A549 (cell line): ENCODE data around the gene NXPH2. TPM values are rescaled to one million over a fixed set of nuclear protein-coding genes. Genes with fewer than 3 reads are reported as not detected.

Source experiments
- ATAC-seq, 2 experiments: fragments of 200-7000 bp in 1 of 2; fragments of >200 bp in 1 of 2; cut with Nextera tagmentation in 1 of 2; cut with Tn5 transposase in 1 of 2; 3 replicates each; pipeline versions ENCODE4 v1.8.0 to v1.9.1; 2018 to 2020; ENCODE audit warnings: mild to moderate bottlenecking in 1 of 2, moderate library complexity in 1 of 2
- CTCF ChIA-PET: fragments of 300-600 bp; sonication (Branson Sonifier 250); formaldehyde crosslinking; extraction: SDS; loops from one replicate; lab custom pipeline; 2021; ENCODE audit warnings: antibody characterized with exemption, inconsistent platforms; lab: Yijun Ruan, JAX
- POLR2A ChIA-PET: fragments of 350-600 bp; formaldehyde crosslinking; extraction: SDS; loops from one replicate; lab custom pipeline; 2021; ENCODE audit warnings: antibody characterized with exemption, inconsistent platforms; lab: Yijun Ruan, JAX
- DNase-seq, 2 experiments: peaks; one replicate each; pipeline versions ENCODE4 v3.0.0 to v3.0.0-alpha.2; 2011 to 2016; ENCODE audit warnings: low read depth in 1 of 2, low spot score in 1 of 2
- FAIRE-seq: peaks from 2 replicates; lab custom pipeline; 2011; peaks lifted over from hg19 to GRCh38; lab: Jason Lieb, UNC
- H3K27ac ChIP-seq, 2 experiments: fragments of >200 bp; sonication (Bioruptor Twin); formaldehyde crosslinking; 3 replicates each; pipeline ENCODE4 v1.5.1; 2016 to 2017
- H3K4me1 ChIP-seq: fragments of >200 bp; sonication (Bioruptor Twin); formaldehyde crosslinking; 3 replicates; pipeline ENCODE4 v1.6.1; 2016
- H3K4me2 ChIP-seq: fragments of >200 bp; sonication (Bioruptor Twin); formaldehyde crosslinking; 3 replicates; pipeline ENCODE4 v1.6.1; 2016
- H3K4me3 ChIP-seq: fragments of >200 bp; sonication (Bioruptor Twin); formaldehyde crosslinking; 3 replicates; pipeline ENCODE4 v1.5.1; 2016
- H3K9me3 ChIP-seq: fragments of >200 bp; sonication (Bioruptor Twin); formaldehyde crosslinking; 3 replicates; pipeline ENCODE4 v1.6.1; 2016
- BHLHE40 ChIP-seq: IDR thresholded peaks from 2 replicates; pipeline ENCODE4 v1.6.1; 2012; ENCODE audit warnings: low read depth, low read length, inconsistent platforms
- CBX2 ChIP-seq: fragments of 200-600 bp; sonication (generic); IDR thresholded peaks from 2 replicates; pipeline ENCODE4 v1.6.1; 2016; ENCODE audit warnings: low read depth, mild to moderate bottlenecking, borderline replicate concordance
- CBX8 ChIP-seq: fragments of 200-600 bp; sonication (generic); IDR thresholded peaks from 2 replicates; pipeline ENCODE4 v1.6.1; 2016
- CHD2 ChIP-seq: fragments of 150-350 bp; IDR thresholded peaks from 2 replicates; pipeline ENCODE4 v1.6.1; 2014; ENCODE audit warnings: low read length; ENCODE audit not compliant: partially characterized antibody
- EP300 ChIP-seq, 2 experiments: fragments of >200 bp; sonication (Bioruptor Twin); formaldehyde crosslinking; IDR thresholded peaks; 2 replicates in 1 of 2; 3 replicates in 1 of 2; pipeline ENCODE4 v1.6.1; 2016 to 2017
- FOXS1 ChIP-seq: fragments of 250-450 bp; sonication (Bioruptor Pico); IDR thresholded peaks from 2 replicates; pipeline ENCODE4 v1.5.0; 2020; ENCODE audit warnings: mild to moderate bottlenecking, moderate library complexity
- GATA3 ChIP-seq: IDR thresholded peaks from 2 replicates; pipeline ENCODE4 v1.6.1; 2012; ENCODE audit warnings: borderline replicate concordance
- HDAC2 ChIP-seq: fragments of 200-600 bp; sonication (generic); IDR thresholded peaks from 2 replicates; pipeline ENCODE4 v1.6.1; 2016
- HEYL ChIP-seq: fragments of 250-450 bp; sonication (Bioruptor Pico); IDR thresholded peaks from 2 replicates; pipeline ENCODE4 v1.8.0; 2021; ENCODE audit warnings: mild to moderate bottlenecking, moderate library complexity
- HMGXB4 ChIP-seq: fragments of 250-450 bp; sonication (Bioruptor Pico); IDR thresholded peaks from 2 replicates; pipeline ENCODE4 v1.5.0; 2021; ENCODE audit warnings: mild to moderate bottlenecking, moderate library complexity, borderline replicate concordance
- HOXB13 ChIP-seq: fragments of 250-450 bp; sonication (Bioruptor Pico); IDR thresholded peaks from 2 replicates; pipeline ENCODE4 v1.5.0; 2020; ENCODE audit warnings: low read depth, mild to moderate bottlenecking, moderate library complexity
- HOXB5 ChIP-seq: fragments of 250-450 bp; sonication (Bioruptor Pico); IDR thresholded peaks from 2 replicates; pipeline ENCODE4 v1.5.0; 2020; ENCODE audit warnings: mild to moderate bottlenecking, moderate library complexity
- JUNB ChIP-seq: fragments of >200 bp; sonication (Bioruptor Twin); formaldehyde crosslinking; IDR thresholded peaks from 2 replicates; pipeline ENCODE4 v1.6.1; 2016
- MAFK ChIP-seq: fragments of 450-650 bp; IDR thresholded peaks from 2 replicates; pipeline ENCODE4 v1.6.1; 2014; ENCODE audit not compliant: partially characterized antibody
- MAX ChIP-seq: IDR thresholded peaks from 2 replicates; pipeline ENCODE4 v1.6.1; 2012
- MYC ChIP-seq: IDR thresholded peaks from 2 replicates; pipeline ENCODE4 v1.6.1; 2012; ENCODE audit warnings: mild to moderate bottlenecking, inconsistent platforms, low read length, improper control_type of control experiment, borderline replicate concordance
- NR3C1 ChIP-seq: fragments of >200 bp; sonication (Bioruptor Twin); formaldehyde crosslinking; IDR thresholded peaks from 3 replicates; pipeline ENCODE4 v1.6.1; 2017
- RARB ChIP-seq: fragments of 250-450 bp; sonication (Bioruptor Pico); IDR thresholded peaks from 2 replicates; pipeline ENCODE4 v1.8.0; 2021; ENCODE audit warnings: mild to moderate bottlenecking, moderate library complexity
- SMC3 ChIP-seq: fragments of >200 bp; sonication (Bioruptor Twin); formaldehyde crosslinking; IDR thresholded peaks from 3 replicates; pipeline ENCODE4 v1.6.1; 2018; ENCODE audit warnings: inconsistent platforms
- SREBF2 ChIP-seq: fragments of 450-650 bp; IDR thresholded peaks from 2 replicates; pipeline ENCODE4 v1.6.1; 2014; ENCODE audit warnings: mild to moderate bottlenecking, moderate library complexity
- TFCP2L1 ChIP-seq: fragments of 250-450 bp; sonication (Bioruptor Pico); IDR thresholded peaks from 2 replicates; pipeline ENCODE4 v1.5.0; 2021; ENCODE audit warnings: mild to moderate bottlenecking
- ZFP36 ChIP-seq: fragments of 450-650 bp; IDR thresholded peaks from 2 replicates; pipeline ENCODE4 v1.6.1; 2014; ENCODE audit warnings: borderline replicate concordance; ENCODE audit not compliant: partially characterized antibody
- ZSCAN20 ChIP-seq: fragments of 250-450 bp; sonication (Bioruptor Pico); IDR thresholded peaks from 2 replicates; pipeline ENCODE4 v1.8.0; 2022; ENCODE audit warnings: mild to moderate bottlenecking, moderate library complexity
- WGBS: methylation state at CpG from one replicate; pipeline ENCODE4 v1.1.6; 2017; ENCODE audit errors: missing lambda C conversion rate; 5-methylcytosine and 5-hydroxymethylcytosine counted together
- polyA plus RNA-seq, 4 experiments: library from polyadenylated mRNA; depleted of rRNA in 3 of 4; stranded (reverse); fragments of >200 nt; fragmentation: RNase III in 1 of 4; extraction: RNeasy Plus Mini Kit Qiagen cat#74134 plus additional on column Dnase treatment in 1 of 4; gene quantifications; 2 replicates in 3 of 4; 3 replicates in 1 of 4; pipeline ENCODE4 v1.2.3, GENCODE V29; 2011 to 2017
- TF ChIP-seq, protein P1 (sequence below): fragments of >200 bp; sonication (Bioruptor Twin); formaldehyde crosslinking; IDR thresholded peaks from 3 replicates; pipeline ENCODE4 v1.6.1; 2016
- TF ChIP-seq, protein P2 (sequence below): fragments of >200 bp; sonication (Bioruptor Twin); formaldehyde crosslinking; IDR thresholded peaks from 3 replicates; pipeline ENCODE4 v1.5.1; 2016

The NXPH2 gene
- polyA plus RNA-seq, 2 of the 4 experiments (the other 2 are of a cell fraction) = not detected

- FAIRE-seq (no peak), ATAC-seq (peak; percentile 46 to 83; a peak in 3 of 6 replicates)
- WGBS = 7% methylated on average over 2 of the region's 2 CpGs
- POLR2A ChIA-PET = no interaction called here
- no peak overlapping the region for H3K27ac ChIP-seq
- CTCF ChIA-PET = interaction anchor here (1.2 to 1.6 kb wide), 2 partner anchors 9 to 868 kb away, joined by 3 to 8 read pairs; no protein-coding TSS in a partner anchor
- H3K4me3 ChIP-seq = no peak overlapping the region
- 0 out of 3 replicates have a peak, but pooled peaks cover 15% of the 10 kb centered on the region for H3K4me1 ChIP-seq
- peak overlapping the region; percentile 31; the same call in 1 of the 3 replicates for H3K4me2 ChIP-seq
- TF ChIP-seq, protein P1, sequence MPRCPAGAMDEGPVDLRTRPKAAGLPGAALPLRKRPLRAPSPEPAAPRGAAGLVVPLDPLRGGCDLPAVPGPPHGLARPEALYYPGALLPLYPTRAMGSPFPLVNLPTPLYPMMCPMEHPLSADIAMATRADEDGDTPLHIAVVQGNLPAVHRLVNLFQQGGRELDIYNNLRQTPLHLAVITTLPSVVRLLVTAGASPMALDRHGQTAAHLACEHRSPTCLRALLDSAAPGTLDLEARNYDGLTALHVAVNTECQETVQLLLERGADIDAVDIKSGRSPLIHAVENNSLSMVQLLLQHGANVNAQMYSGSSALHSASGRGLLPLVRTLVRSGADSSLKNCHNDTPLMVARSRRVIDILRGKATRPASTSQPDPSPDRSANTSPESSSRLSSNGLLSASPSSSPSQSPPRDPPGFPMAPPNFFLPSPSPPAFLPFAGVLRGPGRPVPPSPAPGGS = no peak
- TF ChIP-seq GATA3 (peak; percentile 24; the same call in 1 of the 2 replicates), FOXS1 (no peak), HMGXB4 (CRISPR knock-in tag) (no peak), SMC3 (no peak)
- TF ChIP-seq, all 56 proteins: peak for 1
- DNase-seq = peak in 1 of 2 experiments; percentile 58
- no peaks in the 10 kb centered on the region for H3K9me3 ChIP-seq
These were observed 2.2 kb downstream of the NXPH2 start for GRCh38 chr2:138777996-138778395.

DNA sequence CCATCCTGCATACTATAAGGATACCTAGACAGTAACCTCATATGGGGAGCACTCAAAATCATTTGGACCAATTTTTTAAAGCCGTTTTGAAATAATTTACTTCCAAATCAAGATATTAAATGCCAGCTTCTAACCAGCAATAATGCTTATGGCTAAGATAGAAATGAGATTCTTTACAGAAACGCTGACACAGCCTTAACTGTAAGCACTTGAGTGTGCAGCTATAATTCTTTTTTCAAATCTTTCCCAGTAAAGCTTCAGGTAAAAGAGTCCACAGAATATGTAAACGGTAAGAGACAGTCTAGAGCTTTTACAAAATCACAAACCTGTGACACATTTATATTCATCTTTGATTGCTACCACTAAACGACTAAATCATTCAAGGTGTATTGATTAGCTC, 4.5 kb downstream of the NXPH2 start:
- FAIRE-seq = no peak

GRCh38 chr2:138771534-138771933, 8.7 kb downstream of the NXPH2 start:
- DNase-seq (no peak), FAIRE-seq (no peak), ATAC-seq (no peak)
- ChIA-PET POLR2A (no interaction called here), CTCF (no interaction called here)
- Histone ChIP-seq H3K4me3 (no peak overlapping the region), H3K27ac (no peak overlapping the region), H3K9me3 (no peaks in the 10 kb centered on the region), H3K4me1 (no peaks in the 10 kb centered on the region), H3K4me2 (no peak overlapping the region)
- TF ChIP-seq TFCP2L1 (CRISPR knock-in tag) = no peak
- no peak for TF ChIP-seq EP300 (IDR thresholded peaks at IDR 0.05)
- TF ChIP-seq GATA3 = no peak
- TF ChIP-seq CBX2 = no peak
- TF ChIP-seq MAFK = no peak
- TF ChIP-seq BHLHE40 = no peak
- no peak for TF ChIP-seq JUNB
- no peak for TF ChIP-seq ZFP36
- no peak for TF ChIP-seq CHD2
- no peak for TF ChIP-seq MAX
- no peak for TF ChIP-seq SREBF2
- no peak for TF ChIP-seq CBX8
- TF ChIP-seq MYC = no peak
- no peak for TF ChIP-seq ZSCAN20
- WGBS = 40% methylated on average over 4 of the region's 4 CpGs

More for the DNA sequence above, 4.5 kb downstream of the NXPH2 start:
- Histone ChIP-seq H3K4me2 (no peak overlapping the region), H3K9me3 (no peaks in the 10 kb centered on the region), H3K27ac (no peak overlapping the region), H3K4me1 (0 out of 3 replicates have a peak, but pooled peaks cover 15% of the 10 kb centered on the region), H3K4me3 (no peak overlapping the region)
- no peak for ATAC-seq
- ChIA-PET CTCF (no interaction called here), POLR2A (no interaction called here)
- WGBS = 22% methylated on average over 4 of the region's 4 CpGs
- DNase-seq = no peak
- TF ChIP-seq MAFK (peak; percentile 64), CBX8 (no peak)

DNA sequence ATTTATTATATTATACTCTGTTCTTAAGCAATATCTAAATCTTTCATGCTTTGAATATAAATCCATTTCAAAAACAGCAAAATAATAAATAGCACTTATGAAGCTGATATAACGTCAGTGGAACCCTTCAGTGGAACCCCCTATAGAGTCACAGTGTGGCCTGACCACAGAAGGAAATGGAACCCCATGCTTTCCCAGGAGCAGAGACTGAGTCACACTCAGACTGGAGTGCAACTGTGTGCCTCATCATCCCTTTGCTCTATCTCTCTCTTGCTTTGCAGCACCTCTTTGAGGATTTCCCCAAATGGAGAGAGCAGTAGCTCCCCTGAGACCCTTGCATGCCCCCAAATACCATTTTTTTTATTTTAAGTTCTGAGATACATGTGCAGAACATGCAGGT, 13.1 kb downstream of the NXPH2 start:
- 6% methylated on average over 1 of the region's 1 CpG for WGBS
- H3K9me3 ChIP-seq = no peaks in the 10 kb centered on the region
- no peak overlapping the region for H3K4me2 ChIP-seq
- no peak for FAIRE-seq
- H3K4me1 ChIP-seq = no peaks in the 10 kb centered on the region
- ChIA-PET CTCF (no interaction called here), POLR2A (no interaction called here)
- H3K4me3 ChIP-seq = no peak overlapping the region
- no peak for DNase-seq
- ATAC-seq = no peak
- H3K27ac ChIP-seq = no peak overlapping the region
- TF ChIP-seq, protein P2, sequence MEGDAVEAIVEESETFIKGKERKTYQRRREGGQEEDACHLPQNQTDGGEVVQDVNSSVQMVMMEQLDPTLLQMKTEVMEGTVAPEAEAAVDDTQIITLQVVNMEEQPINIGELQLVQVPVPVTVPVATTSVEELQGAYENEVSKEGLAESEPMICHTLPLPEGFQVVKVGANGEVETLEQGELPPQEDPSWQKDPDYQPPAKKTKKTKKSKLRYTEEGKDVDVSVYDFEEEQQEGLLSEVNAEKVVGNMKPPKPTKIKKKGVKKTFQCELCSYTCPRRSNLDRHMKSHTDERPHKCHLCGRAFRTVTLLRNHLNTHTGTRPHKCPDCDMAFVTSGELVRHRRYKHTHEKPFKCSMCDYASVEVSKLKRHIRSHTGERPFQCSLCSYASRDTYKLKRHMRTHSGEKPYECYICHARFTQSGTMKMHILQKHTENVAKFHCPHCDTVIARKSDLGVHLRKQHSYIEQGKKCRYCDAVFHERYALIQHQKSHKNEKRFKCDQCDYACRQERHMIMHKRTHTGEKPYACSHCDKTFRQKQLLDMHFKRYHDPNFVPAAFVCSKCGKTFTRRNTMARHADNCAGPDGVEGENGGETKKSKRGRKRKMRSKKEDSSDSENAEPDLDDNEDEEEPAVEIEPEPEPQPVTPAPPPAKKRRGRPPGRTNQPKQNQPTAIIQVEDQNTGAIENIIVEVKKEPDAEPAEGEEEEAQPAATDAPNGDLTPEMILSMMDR = no peak
- TF ChIP-seq HDAC2 (no peak), HOXB13 (no peak), HOXB5 (no peak), GATA3 (no peak), HMGXB4 (CRISPR knock-in tag) (no peak), RARB (CRISPR knock-in tag) (no peak), JUNB (no peak), BHLHE40 (no peak), NR3C1 (no peak), HEYL (no peak)
